NK-92 treated with Interleukin-12 subunit alpha and Interleukin-12 subunit beta, amount 100 ng/mL, for 24 hours (cell line): Measurements from ENCODE around the gene IRGQ.
"Not testable (repeated sequence)": the region's sequence is repeated elsewhere in the genome, so short reads cannot be mapped to it uniquely, and the experiment has no call there.

Source experiments
- DNase-seq: peaks from one replicate; lab custom pipeline; 2025; lab: John Stamatoyannopoulos, UW

IRGQ gene

DNA sequence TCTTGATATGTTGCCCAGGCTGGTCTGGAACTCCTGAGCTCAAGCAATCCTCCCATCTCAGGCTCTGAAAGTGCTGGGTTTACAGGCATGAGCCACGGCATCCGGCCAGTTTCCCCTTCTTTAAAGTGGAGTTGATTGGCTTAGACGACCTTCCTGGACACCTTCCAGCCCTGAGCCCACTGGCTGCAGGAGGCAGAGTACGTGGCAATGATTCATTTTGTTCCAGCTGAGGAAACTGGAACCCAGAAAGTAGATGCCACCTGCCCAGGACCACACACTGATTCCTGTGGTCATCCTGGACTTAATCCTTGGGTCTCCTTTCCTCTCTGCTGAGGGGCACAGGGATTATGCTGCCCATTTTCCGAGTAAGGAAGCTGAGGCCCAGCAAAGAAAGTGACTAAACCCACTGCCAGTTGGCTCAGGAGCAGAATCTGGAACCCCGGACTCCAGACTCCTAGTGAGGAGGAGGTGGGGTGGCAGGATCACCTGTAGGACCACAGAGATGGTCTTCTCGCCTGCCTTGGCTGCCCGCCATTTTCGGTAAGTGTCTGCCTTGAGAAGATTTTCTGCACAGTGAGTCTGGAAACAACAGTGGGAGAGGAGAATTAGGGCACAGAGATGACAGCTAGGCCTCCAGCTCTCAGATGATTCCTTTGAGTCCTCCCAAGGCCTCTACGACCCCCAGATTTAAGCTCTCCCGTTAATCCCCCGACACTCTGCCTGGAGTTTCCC is 21.3 kb downstream of the IRGQ start:
- DNase-seq: no peak

DNA sequence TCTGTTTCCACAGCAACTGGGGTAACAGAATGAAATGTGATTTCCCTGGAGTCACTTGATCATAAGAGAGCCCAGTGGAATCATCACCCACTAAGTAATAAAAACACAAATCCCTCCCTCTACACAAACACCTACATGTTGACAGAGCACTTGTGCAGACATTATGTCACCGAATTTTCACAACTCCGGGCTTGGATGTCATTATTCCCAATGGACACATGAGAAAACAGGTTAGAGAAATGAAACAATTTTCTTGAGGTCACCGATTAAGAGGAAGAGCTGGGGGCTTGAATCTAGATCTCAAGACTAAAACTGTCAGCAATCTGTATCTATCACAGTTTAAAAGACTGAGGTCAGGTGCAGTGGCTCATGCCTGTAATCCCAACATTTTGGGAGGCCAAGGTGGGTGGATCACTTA is 23.8 kb downstream of the IRGQ start:
- DNase-seq: no peak

DNA sequence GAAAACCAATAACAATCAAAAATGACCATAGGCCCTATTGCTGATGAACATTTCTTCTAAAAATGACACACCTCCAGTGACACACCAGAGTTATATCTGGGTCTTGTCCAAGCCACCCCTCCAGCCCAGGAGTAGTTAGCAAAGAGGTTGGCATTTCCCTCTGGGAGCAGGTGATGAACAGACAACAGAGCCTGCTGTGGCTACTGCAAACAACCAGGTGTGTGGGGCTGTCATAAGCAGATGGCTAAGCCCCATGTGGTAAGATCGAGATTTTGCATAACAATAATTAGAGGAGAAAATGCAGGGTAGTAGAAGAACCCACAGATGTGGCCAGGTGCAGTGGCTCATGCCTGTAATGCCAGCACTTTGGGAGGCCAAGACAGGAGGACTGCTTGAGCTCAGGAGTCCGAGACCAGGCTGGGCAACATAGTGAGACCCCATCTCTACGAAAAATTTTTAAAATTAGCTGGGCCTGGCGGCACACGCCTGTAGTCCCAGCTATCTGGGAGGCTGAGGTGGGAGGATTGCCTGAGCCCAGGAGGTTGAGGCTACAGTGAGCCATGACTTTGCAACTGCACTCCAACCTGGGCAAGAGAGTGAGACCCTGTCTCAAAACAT is 25.7 kb downstream of the IRGQ start:
- DNase-seq: no peak

DNA sequence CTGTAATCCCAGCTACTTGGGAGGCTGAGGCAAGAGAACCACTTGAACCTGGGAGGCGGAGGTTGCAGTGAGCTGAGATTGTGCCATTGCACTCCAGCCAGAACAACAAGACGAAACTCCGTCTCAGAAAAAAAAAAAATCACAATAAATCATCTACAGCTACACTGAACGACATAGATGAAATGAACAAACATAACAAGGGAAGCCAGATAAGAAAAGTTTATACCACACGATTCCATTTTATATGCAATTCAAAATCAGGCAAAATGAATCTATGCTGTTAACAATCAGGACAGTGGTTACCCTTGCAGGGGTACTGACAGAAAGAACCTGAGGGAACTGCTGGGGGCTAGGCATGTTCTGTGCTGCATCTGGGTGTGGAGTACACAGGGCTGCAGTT is 26.3 kb downstream of the IRGQ start:
- no peak for DNase-seq

DNA sequence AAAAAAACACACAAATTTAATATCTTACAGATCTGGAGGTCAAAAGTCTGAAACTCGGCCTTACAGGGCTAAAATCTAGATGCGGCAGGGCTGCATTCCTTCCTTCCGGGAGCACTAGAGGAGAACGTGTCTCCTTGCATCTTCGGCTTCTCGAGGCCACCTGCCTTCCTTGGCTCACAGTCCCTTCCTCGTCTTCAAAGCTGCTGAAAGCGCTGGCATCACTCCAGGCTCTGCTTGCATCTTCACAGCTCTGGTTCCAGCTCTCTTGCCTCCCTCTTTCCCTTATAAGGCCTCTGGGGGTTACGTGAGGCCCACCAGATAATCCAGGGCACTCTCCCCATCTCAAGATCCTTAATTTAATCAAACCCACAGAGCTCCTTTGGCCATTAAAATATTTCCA is 31.1 kb downstream of the IRGQ start:
- DNase-seq: no peak

DNA sequence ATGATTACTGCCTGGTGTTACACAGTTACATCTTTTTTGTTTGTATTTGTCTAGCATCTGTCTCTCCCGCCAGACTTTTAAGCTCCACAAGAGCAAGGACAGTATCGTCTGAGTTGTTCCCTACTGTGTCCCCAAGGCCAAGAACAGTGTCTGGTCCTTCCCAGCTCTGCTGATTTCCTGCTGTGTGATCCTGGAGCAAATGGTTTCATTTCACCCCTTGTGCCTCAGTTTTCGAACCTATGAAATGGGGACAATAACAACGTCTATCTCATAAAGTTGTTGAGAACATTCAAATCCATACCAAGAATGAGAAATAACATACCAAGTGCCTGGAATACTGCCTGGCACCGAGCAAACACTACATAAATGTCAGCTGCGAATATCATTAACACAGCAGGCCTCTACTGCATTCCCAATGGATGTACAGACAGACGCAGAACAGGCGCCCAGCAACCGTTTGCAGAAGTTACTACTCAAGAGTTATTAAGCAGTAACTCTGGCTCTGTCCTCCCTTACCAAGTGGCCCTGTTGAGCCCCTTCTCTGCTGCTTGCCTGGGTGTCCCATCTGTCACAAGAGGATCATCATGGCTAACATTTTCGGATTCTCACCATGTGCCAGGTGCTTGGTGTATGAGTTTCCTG is 32.0 kb downstream of the IRGQ start:
- DNase-seq: no peak

DNA sequence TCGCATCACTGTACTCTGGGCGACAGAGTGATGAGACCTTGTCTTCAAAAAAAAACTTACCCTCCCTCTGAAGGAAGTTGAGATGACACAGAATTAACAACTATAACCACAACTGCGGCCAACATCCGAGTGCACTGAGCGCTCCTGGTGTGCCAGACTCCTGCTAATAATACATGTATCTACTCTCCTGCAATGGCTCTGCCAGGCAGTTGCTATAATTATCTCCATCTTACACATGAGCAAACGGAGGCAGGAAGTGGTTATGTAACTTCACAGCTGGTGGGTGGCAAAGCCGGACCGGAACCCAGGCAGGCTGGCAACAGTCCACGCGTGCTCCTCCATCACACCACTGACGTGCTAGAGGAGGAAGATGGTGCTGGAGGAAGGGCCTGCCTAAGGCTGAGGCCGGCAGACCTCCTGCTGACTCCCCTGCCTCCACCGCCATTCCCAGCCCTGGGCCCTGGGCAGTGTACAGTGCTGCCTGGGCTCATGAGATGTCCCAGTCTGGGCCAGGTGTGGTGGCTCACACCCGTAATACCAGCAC is 33.2 kb downstream of the IRGQ start:
- peak; percentile 85 for DNase-seq

DNA sequence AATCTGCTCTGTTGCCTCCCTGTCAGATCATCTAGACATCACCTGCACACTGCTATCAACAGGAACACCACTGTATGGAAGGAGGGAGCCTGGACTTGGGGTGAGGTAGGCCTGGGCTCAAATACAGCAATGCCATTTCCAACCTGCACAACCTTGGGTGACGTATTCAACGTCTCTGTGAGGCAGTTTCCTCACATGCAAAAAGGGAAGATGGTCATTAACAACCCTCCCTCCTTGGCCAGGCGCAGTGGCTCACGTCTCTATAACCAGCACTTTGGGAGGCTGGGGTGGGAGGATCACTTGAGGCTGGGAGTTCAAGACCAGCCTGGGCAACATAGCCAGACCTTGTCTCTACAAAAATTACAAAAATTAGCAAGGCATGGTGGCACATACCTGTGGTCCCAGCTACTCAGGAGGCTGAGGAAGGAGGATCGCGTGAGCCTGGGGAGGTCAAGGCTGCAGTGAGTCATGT is 33.7 kb downstream of the IRGQ start:
- DNase-seq: no peak

DNA sequence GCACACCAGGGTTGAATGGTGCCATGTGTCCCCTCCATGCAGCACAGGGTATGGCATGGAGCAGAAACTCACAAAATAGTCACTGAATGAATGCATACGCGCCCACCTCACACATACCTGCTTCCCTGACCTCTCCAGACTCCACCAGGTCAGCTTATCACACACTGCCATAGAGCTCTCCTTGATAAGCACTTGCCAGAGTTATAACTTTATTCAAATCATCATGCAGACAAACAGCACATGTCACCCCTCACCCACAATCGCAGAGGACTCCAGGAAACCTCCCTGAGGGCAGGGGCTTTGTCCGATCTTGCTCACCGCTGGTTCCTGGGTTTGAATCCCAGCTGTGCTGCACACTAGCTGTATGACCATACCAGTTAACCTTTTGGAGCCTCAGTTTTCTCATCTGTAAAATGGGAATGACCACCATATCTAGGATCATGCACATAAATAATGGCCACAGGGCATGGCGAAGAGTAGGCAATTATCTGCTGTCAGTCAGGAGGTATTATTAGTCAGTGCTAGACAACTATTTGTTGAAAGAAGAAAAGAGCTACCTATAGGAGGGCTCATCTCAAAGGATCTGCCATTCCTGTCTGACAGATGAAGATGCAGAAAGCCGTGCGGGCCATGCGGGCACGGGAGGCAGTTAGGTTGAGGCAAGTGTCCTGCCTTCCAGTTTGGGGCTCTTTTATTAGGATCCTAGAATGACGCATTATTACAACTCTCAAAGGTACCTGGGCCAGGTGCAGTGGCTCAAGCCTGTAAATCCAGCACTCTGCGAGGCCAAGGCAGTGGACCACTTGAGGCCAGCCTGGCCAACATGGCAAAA is 34.6 kb downstream of the IRGQ start:
- DNase-seq: no peak

DNA sequence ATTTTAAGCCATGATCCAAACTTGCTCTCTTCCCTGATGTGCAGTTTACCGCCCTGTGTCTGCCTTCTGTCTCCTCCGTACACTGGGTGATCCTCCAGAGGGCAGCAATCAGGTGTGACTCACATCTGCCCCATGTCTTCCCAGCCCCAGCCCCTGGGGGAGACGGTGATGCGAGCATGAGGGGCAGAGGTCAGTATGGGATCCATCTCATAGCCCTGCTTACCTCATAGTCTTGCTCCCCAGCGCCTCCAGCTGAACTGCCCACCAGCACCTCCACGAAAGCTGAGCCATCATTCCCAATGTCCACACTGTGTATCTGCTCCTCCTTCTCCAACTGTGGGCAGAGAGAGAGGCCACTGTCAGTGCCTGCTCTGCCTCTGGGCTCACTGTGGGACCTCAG is 35.2 kb downstream of the IRGQ start:
- no peak for DNase-seq

DNA sequence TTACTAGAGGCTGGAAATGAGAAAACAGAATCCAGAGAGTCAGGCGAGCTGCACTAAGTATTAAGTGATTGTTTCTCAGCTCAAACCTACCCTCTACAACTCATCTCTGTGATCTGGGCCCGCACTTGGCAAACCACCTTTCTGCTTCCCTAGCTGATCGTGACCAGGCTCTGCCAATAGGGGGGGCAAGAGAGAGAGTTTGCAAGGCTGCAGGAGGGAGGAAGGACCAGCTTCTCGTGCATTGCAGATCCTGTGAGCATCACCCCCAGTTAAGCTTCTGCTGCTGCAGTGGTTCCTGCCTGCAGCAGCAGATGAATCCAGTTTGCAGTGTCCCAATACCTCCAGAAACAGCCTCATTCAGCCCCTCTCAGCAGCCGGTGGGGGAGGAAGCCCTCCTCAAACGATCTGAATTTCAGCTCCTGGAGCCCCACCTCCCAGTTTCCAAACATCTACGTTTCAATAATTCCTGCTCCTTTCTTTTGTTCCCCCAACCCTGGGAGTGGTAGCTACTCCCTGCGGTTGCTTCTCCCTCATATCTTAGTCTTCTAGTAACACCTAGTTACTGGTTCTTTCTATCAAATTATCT is 40.7 kb downstream of the IRGQ start:
- peak; percentile 52 for DNase-seq

DNA sequence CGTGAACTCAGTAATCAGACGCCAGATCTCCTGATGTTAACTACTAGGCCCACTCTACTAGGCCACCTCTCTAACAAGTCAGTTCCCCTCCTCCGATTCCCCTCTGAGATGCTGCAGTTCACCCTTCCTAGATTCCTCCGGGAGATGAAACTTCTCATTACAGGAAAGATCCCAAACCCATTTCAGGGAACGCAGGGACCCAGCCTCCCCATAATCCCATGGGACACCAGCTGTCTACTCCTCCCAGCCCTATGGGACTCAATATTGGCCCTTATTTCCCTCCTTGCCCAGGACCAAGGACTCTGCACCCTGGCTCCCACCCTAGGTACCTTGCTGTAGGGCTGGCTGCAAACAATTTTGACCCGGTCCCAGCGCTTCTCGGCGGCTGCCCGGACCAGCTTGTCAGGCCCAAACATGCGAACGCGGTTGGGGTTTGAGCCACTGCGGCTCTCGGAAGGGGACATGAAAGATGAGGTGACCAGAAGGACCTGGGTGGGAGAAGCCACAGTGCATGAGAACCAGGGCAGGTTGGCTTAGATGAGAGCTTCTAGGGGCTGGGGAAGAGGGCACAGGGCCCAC is 41.5 kb downstream of the IRGQ start:
- DNase-seq: no peak

DNA sequence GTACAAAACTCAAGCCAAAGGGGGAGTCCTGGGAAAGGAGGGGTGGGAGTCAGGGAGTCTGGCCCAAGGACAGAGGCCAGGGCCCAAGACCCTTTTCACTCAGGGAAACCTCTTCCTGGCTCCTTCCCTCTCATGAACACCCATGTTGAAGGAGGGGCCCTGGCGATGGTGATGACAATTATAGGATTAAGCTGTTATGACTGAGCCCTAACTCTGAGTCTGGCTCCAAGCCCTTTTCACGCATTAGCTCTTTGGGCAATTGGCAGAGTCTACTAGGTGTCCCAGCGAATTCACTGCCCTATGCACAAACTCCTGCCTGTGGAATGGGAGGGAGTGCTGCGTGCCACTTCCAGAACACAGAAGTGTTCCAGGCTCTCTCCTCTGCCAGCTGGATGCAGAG is 42.3 kb downstream of the IRGQ start:
- DNase-seq: no peak

DNA sequence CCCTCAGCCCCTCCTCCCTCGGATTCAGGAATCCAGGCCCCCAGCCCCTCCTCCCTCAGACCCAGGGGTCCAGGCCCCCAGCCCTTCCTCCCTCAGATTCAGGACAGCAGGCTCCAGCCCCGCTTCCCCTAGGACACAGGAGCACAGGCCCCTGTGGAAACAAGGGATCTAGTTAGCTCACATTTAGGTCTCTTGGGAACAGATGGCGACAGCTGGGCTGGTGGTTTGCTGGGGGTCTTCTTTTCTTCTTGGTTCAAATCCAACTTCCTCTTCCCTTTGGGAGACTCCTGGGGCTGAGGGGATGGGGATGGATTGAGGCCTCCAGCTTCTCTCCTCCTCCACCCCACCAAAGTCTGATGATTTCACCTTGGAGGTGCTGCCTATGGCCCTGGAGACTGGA is 43.3 kb downstream of the IRGQ start:
- no peak for DNase-seq

DNA sequence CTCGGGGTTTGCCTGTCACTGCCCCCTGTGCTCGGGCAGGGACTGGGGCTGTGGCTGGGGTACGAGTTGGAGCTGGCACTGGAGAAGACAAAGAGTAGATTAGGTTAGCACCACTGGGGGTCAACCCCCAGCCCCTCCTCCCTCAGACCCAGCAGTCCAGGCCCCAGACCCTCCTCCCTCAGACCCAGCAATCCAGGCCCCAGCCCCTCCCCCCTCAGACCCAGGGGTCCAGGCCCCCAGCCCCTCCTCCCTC is 43.8 kb downstream of the IRGQ start:
- DNase-seq: no peak

DNA sequence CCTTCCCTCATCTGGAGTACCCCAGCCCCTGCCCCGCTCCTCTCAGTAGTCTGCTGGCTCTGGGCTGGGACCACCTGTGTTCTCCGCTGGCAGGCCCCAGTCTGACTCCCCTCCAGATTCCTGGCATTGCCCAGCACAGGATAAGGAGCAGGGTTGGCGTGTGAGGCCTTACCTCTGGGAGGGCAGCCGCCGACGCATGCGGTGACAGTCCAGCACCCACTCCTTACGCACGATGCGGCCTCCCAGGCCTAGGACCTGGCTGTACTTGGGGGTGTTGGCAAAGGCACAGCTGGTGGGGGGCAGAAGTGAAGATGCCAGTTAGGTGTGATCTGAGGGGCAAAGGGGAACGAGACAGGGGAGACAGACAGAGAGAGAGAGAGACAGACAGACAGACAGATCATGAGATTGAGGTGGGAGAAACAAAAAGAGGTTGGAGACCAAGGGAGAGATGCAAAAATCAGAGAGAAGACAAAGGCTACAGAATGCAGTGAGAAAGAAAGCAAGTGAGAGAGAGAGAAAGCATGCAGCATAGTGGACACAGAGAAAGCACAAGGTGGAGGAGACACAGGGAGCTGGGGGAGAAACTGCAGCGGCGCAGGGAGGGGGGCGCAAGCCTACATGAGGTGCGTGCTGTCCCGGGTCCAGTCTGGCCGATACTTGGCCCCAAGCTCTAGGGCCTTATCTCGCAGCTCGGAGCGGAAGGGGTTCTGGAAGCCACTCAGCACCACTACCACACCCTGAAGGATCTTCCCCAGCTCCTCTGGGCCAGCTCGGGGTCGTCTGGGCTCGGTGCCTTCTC is 44.3 kb downstream of the IRGQ start:
- no peak for DNase-seq

DNA sequence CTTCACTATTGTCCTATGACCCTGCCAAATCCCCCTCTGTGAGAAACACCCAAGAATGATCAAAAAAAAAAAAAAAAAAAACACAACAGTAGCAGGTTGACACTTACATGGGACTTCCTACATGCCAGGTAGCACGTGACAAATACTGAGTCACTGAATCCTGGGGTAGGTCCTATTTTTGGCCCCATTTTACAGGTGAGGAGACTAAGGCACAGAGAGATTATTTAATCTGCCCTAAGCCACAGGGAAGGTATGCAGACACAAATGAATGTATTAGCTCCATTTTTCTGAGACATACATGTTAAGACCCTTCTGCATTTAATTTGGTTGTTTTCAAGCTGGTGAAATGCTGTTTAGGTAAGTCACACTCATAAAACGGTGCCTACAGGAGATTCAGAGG is 47.2 kb downstream of the IRGQ start:
- DNase-seq: no peak

DNA sequence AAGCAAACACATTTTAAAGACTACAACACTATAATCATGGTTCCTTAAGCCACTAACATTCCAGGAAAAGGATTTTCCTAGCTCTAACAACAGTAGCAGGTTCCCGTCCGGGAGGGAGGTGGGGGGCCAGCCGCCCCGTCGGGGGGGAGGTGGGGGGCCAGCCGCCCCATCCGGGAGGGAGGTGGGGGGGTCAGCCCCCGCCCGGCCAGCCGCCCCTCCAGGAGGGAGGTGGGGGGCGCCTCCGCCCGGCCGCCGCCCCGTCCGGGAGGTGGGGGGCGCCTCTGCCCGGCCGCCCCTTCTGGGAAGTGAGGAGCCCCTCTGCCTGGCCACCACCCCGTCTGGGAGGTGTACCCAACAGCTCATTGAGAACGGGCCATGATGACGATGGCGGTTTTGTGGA is 48.0 kb downstream of the IRGQ start:
- not testable (repeated sequence) for DNase-seq

DNA sequence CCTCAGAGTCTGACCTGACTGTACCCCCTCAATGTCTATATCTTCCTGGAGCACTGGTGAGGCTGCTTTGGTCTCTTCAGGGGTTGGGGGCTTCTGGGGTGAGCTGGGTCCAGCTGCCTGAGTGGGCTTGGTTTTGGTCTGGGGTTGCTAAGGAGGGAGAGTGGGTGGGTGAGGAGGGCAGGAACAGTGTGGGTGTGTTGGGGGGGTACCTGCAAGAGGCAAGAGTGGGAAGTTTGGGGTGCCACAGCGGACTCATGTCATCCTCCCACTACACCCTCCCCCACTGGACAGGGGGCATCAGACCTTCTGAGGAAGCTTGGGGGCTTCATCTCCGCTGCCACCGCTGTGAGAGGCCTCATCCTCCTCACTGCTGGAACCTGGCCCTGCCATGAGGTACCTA is 49.4 kb downstream of the IRGQ start:
- DNase-seq: no peak

DNA sequence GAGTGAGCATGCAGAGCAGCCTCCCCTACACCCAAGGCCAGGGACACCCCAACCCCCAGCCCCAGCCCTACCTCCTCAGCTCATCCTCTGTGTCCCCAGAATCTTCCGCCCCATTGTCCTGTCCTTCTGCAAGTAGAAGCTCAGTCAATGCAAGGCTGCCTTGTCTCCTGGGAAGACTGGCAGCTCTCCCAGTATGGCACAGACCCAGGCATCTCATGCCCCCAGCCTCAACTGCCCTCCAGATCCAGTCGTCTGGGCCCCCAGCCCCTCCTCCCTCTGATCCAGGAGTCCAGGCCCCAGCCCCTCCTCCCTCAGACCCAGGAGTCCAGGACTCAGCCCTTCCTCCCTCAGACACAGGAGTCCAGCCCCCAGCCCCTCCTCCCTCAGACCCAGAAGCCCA is 50.0 kb downstream of the IRGQ start:
- DNase-seq: no peak

DNA sequence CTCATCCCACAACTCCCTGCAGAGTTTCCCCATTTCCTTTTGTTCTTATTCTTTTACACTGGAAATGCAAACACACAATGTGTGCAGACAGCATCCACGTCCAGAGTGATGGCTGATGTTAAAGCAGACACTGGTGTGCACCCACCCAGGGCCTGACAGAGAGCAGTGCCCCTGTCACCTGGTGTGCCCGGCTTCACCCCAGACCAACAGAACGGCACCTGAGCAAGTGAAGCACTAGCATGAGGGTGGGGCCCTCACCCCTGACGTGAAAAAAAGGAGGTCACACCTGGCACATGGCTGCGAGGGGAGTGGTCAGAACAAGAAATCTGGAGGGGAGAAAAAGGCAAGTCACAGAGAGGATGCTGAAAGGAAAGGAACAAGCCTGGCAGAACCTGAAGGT is 50.7 kb downstream of the IRGQ start:
- DNase-seq: no peak
